K562 treated with DMSO at 1 percent for 24 hours (cell line): ENCODE results near the gene TBC1D3L. TPM values are rescaled to one million over a fixed set of nuclear protein-coding genes. Genes with fewer than 3 reads are reported as not detected.

Source experiments
- total RNA-seq: library from RNA; unstranded; fragments of 300-600 nt; gene quantifications from 2 replicates; pipeline ENCODE4 v1.2.3, GENCODE V29; 2022; ENCODE audit warnings: low read depth; ENCODE audit not compliant: insufficient read depth

Gene TBC1D3L
- 2.1 and 2.8 TPM in 2 replicates for total RNA-seq

GRCh38 chr17:37988960-37989359, at the start of gene TBC1D3L:
TSS of gene TBC1D3L (minus strand) at chr17:37989060. CDS start at chr17:37987520, 1,540 bp downstream.

GRCh38 chr17:38003676-38004075, 14.8 kb upstream of the TBC1D3L start, which contains the start of gene TBC1D3D:
TSS of gene TBC1D3D (plus strand) at chr17:38003976. CDS start at chr17:38005561, 1,585 bp downstream.

Other genes with a start within 250 kb of the TBC1D3L start
- not detected in 2 replicates for gene HNF1B, start 244.0 kb downstream of the TBC1D3L start, total RNA-seq
- gene TBC1D3K, start 64.6 kb downstream of the TBC1D3L start, total RNA-seq = not detected in 2 replicates
- 0.87 and 0.95 TPM in 2 replicates for gene TBC1D3D, start 14.9 kb upstream of the TBC1D3L start, total RNA-seq
- not detected in 2 replicates for gene TBC1D3C, start 79.6 kb upstream of the TBC1D3L start, total RNA-seq
- not detected in 2 replicates for gene TBC1D3E, start 138.9 kb upstream of the TBC1D3L start, total RNA-seq
- 2.8 and 3.2 TPM in 2 replicates for gene TBC1D3, start 203.5 kb upstream of the TBC1D3L start, total RNA-seq